Measurements from ENCODE around the gene CLASP1.
"Not testable (repeated sequence)": the region's sequence is repeated elsewhere in the genome, so short reads cannot be mapped to it uniquely, and the experiment has no call there.

The CLASP1 gene

DNA sequence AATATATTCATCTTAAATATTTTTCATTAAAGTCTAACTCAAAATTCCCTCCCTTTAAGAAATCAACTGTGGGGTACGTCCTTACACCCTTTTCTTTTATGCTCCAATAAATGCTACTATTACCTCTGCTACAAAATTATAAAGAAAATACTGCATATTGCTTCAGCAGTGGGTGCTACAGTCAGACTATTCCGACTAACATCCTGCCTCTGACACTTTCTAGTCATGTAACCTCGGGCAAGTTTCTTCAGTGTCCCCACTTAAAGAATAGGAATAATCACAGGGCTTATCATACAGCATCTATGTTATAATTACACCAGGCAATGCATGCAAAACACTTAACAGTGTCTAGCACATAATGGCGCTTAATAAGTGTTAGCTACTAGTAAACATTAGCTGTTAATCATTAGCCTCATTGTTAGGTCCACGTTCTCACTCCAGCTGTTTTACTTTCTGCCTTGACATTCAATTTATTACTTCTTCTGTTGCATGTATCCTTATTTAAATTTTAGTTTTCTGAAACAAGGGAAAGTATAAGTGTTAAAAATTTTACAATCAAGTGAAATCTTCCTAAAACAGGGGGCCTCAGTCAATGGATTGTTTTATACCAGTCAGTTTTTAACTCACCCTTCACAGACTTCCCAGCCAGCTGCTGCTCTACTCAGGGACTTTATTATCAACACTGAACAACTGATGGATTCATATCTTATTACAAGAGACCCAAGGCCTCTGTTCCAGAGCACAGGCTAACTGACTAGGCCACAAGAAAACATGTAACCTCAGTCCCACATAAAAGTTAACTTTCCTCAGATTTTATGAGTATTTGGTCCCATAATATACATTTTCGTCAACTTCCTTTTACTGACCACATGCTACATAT lies 54.0 kb downstream of the CLASP1 start:
- DNase-seq (ENCODE audit: low read depth, low spot score): no peak
- H3K4me3 ChIP-seq (ENCODE audit: low read length): no peak overlapping the region

DNA sequence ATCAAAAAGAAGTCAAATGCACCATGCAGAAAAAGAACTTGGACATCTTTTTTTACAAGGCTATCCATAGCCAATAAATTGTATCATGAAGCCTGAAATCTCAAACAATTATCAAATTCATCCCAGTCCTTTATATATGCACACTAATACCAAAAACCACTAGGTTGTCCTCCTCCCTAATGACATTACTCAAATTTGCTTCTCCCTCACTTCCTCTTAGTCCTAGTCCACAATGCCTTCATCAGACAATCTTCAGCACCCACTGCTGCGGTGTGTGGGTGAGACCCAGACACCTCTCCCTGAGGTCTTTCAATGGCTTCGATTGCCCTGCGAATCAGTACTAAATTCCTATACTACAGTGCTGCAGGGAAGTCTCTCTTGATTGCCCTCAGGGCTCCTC lies 58.1 kb downstream of the CLASP1 start:
- no peak overlapping the region for H3K4me3 ChIP-seq (ENCODE audit: low read length)
- DNase-seq (ENCODE audit: low read depth, low spot score): no peak

DNA sequence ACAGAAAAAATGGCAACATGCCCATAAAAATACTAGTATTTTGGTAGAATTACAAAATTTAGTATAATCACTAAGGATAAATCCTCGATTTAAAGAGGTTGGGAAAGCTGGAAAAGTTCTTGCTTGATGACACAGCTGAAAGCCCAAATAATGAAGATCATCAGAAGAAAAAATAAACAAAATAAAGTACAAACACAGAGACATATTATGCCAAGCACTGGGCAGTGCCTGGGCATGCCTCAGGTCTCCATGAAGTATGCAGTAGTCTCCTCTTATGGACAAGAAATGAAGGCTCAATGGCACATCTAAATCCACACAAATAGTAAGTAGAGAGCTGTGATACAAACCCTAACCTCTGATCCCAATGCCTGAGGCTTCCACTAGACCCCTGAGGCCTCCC lies 60.9 kb downstream of the CLASP1 start:
- DNase-seq (ENCODE audit: low read depth, low spot score): no peak
- no peak overlapping the region for H3K4me3 ChIP-seq (ENCODE audit: low read length)

DNA sequence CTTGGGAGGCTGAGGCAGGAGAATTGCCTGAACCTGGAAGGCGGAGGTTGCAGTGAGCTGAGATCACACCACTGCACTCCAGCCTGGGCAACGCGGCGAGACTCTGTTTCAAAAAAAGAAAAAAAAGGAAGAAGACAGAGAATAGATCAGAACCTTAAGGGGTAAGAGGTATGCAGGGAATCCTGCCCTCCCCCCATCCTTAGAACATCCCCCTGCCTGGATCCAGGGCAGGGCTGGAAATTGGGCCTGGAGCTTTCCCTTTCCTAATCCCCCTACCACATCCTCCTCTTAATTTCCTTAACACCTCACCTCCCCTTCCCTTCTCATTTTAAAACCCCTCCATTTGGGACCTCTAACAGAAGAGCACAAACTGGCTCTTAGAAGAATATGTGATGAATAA lies 62.1 kb downstream of the CLASP1 start:
- no peak overlapping the region for H3K4me3 ChIP-seq (ENCODE audit: low read length)
- no peak for DNase-seq (ENCODE audit: low read depth, low spot score)

DNA sequence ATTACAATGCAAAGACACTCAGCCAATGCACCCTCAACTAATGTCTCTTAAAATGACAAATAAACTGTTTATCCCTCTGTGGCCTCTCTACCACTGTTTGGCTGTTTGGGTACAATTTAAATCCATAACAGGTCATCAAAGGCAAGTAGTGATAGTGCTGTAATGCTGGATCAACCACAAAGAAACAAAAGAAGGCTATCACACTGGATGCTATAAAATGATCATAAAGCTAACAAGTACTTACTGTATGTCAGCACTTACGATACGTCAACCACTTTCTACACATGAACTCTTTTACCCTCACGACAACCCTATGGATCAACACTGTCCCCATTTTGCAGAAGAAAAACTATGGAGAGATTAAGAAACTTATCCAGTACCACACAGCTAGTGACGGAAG lies 64.5 kb downstream of the CLASP1 start:
- no peak overlapping the region for H3K4me3 ChIP-seq (ENCODE audit: low read length)

DNA sequence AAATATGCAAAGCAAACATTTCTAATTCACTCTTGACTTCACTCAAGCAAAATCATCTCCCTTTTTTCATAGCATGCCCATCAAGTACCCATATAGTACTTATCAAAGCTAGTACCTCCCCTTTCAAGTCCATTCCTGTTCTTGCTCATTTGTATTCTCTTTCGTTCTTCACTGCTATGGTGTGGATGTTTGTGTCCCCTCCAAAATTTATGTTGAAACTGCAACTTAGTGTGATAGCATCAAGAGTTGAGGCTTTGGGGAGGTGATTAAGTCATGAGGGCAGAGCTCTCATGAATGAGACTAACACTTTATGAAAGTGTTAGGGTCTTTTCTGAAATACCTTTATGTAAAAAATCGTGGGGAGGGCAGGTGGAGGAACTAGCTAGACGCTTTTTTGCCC lies 65.7 kb downstream of the CLASP1 start:
- DNase-seq (ENCODE audit: low read depth, low spot score): no peak
- no peak overlapping the region for H3K4me3 ChIP-seq (ENCODE audit: low read length)

More for the DNA sequence above, 64.5 kb downstream of the CLASP1 start:
- DNase-seq (ENCODE audit: low read depth, low spot score): no peak

DNA sequence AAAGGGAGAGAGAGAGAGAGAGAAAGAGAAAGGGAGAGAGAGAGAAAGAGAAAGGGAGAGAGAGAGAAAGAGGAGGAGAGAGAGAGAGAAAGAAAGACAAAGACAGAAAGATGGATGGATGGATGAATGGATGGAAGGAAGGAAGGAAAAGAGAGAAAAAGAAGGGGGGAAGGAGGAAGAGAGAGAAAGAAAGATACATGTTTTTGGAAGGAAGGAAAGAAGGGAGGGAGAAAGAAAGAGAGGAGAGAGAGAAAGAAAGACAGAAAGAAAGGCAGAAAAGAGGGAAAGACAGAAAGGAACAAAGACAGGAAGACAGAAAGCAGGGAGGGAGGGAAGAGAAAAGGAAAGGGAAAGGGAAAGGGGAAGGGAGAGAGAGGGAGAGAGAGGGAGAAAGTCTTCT lies 67.0 kb downstream of the CLASP1 start:
- H3K4me3 ChIP-seq (ENCODE audit: low read length): no peak overlapping the region
- no peak for DNase-seq (ENCODE audit: low read depth, low spot score)

DNA sequence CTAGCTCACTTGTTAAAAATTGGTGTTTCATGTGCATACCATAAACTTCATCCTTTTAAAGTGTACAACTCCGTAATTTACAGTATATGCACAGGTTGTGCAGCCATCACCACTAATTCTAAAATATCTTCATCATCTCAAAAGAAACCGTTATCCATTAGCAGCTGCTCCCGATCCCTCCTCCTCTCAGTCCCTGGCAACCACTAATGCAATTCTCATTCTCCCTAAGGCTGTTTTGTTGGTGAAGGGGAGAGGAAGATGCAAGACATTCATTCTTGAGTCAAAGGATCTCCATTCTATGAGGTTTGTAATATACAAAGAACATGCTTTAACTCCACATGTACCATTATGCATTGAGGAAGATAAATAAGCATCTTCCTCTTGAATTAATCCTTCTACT lies 70.0 kb downstream of the CLASP1 start:
- DNase-seq (ENCODE audit: low read depth, low spot score): no peak
- no peak overlapping the region for H3K4me3 ChIP-seq (ENCODE audit: low read length)

DNA sequence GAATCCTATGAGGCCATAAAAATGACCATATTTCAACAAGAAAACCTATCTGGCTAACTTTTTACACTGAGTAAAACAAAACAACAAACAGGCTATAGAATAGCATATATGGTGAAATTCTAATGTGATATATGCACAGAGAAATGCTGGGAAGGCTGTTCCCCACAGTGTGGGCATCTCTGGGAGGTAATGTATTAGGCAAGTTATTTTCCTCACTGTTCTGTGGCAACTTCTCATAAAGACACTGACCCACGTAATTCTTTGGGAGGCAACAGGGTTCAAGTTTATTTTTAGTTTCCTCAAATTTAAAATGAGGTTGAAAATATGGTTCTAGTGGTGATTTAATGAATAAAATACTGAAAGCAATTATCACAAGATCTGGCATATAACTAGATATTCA lies 71.9 kb downstream of the CLASP1 start:
- no peak overlapping the region for H3K4me3 ChIP-seq (ENCODE audit: low read length)
- DNase-seq (ENCODE audit: low read depth, low spot score): no peak

DNA sequence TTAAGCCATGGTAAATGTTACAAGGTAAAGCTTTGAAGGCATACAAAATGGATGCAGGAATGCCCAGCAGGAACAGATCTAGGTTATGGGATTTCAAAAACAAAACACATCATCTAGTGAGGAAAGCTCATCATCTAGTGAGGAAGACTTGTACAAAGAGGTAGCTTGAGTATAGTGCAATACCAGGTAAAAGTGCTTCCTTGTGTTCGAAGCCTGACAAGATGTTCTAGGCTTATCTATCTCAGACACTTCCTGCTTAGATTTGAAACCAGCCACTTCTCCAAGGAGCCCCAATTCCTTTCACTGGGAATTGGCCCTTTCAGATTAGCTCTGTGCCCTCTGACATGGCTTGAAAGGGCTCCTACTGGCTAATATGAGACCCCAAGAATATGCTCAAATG lies 73.0 kb downstream of the CLASP1 start:
- no peak for DNase-seq (ENCODE audit: low read depth, low spot score)
- no peak overlapping the region for H3K4me3 ChIP-seq (ENCODE audit: low read length)

DNA sequence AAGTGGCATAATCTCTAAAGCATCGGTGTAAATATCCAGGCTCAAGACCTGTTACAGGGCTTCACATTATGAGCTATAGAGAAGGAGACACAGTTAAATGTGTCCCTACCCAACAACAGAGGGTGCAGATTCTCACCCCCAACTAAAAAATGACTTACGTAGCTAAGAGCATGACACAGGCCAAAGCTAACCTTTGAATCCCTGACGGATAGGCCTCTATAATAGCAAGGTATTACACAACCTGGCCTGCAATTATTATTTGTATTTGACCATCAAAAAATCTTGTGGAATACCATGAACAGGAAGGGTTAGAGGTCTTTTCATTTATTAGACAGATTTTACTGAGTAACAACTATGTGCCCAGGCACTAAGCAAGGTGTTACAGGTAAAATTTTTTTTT lies 73.5 kb downstream of the CLASP1 start:
- H3K4me3 ChIP-seq (ENCODE audit: low read length): no peak overlapping the region
- DNase-seq (ENCODE audit: low read depth, low spot score): no peak

DNA sequence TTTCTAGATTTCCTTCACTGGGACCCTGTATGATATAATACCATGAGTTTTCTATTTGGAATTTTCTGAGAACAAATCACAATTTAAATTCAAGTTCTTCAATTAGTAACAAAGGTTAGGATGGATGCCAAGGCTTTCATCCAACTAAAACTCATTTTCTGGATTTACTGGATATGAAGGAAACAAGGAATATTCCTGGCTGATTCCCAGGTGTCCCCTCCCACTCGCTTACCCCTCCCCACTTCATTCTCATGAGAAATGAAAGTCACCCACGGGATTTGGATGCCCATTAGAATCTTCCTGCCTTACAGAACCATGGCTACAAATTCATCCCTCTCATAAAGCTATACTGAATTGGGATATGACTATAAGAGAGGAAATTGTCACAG lies 78.6 kb downstream of the CLASP1 start:
- H3K4me3 ChIP-seq (ENCODE audit: low read length): no peak overlapping the region
- DNase-seq (ENCODE audit: low read depth, low spot score): no peak

DNA sequence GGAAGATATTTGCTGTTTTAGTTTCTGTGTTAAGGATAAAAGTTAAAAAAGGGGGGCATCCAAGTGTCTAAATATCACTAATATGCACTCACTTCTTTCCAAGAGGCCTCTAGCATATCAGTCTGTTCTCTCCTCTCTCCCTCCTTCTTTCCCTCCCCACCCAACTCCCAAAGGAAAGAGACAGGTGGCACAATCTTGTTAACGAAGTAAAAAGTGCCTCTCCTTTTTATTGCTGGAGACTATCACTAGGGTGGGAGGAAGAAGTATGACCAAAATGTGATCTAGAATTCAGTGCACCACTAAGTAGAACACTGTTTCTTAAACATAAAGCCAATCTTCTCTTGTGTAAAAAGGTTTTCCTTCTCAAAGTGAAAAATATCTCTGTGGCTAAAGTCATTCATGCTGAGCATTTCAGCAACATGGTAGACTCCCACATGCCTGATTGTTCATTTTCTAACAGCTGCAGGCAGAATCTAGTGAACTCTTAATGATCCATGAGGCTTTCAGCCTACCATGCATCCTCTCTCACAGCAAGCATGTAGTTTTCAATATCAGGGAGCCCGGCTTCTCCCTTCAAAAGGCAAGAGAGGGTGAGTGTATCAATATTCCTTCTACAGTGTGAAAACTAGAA lies 79.1 kb downstream of the CLASP1 start:
- no peak overlapping the region for H3K4me3 ChIP-seq (ENCODE audit: low read length)
- no peak for DNase-seq (ENCODE audit: low read depth, low spot score)

DNA sequence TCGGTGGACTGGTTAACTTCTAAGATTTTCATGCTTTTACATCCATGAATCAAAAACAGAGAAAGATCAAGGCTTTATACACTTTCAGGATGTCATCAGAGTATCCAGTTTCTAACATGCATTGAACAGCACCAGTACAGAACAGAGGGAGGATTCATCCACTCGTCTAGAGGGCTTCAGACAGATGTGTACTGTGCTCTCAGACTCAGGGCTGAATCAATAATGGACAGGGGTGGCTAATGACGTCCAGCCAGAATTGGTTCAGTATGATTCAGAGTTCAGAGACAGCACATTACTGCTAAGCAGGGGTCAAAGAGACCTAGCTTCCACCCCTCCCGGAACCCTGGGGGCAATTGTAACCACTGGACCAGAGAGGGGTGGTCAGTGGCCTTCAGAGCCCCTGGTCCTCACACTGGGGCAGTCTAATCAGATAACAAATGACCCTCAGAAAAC lies 81.3 kb downstream of the CLASP1 start:
- DNase-seq (ENCODE audit: low read depth, low spot score): no peak

DNA sequence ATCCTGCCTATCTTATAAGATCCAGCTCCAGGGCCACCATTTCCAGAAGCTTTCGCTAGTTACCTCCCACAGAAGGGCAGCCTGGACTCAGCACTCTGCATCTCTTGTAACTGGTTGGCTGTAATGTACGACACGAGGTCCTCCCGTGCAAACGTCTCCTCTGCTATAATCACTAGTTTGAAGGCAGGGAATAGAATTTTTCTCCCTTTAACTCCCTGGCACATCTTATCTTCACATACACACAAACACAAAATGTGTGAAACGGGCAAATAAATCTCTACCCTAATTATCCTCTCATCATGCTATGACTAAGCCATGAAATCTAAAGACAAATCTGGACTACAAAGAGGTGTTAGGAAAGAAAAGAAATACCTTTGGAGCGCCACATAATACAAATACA lies 81.8 kb downstream of the CLASP1 start:
- no peak overlapping the region for H3K4me3 ChIP-seq (ENCODE audit: low read length)
- no peak for DNase-seq (ENCODE audit: low read depth, low spot score)

More for the DNA sequence above, 81.3 kb downstream of the CLASP1 start:
- H3K4me3 ChIP-seq (ENCODE audit: low read length): no peak overlapping the region

DNA sequence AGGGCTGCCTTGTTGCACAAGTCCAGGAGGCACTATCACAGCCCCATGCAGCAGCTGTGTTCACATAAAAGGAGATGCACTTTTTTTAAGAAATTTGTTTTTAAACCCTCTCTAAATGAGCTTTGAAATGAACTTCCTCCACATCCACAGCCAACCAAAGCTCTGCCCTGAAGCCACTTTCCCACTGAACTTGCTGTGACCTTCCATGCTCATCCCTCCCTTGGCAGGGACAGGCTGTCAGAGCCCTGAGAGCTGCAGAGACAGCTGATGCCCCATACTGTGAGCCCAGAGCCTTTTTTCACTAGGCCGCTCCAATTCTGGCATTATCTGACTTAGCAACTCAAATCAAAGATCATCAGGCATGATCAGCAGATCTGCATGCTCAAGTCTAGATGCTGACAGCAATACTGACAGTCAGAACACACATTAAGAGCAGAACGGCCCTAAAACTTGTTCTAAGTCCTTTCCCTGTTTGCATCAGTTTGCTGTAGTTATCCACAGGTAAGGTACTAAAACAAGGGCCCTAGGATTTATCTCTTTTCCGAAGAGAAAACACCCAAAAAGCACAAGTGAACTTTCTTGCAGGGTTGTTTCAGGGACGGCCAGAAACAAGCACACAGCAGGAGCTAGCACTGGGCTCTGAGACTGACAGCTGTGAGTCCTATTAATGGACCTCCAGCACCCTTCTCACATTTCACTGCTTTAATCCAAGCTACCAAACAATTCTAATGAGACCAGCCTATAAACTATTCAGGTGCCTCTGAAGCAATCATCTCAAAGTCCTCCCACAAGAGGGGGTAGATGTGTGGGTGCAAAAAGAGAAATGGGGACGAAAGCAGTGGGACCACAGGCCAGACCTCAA lies 83.6 kb downstream of the CLASP1 start:
- no peak overlapping the region for H3K4me3 ChIP-seq (ENCODE audit: low read length)
- no peak for DNase-seq (ENCODE audit: low read depth, low spot score)

DNA sequence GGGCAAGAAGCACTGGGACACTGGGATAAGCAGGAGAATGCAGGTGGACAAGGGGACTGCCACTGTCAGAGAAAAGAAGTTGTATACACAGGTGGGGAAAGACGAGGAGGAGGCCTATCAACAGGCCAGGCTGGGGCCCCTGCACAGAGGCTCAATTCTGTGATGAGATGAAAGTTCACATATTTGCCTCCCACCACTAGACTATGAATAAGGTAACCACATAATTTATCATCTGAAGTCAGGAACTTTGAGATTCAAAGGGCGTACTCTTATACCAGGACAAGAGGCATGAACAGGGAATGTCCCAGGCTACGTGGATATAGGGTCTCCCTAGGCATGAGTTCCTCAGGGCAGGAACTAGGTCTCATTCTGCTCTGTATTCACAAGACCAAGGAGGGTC lies 84.4 kb downstream of the CLASP1 start:
- no peak for DNase-seq (ENCODE audit: low read depth, low spot score)
- no peak overlapping the region for H3K4me3 ChIP-seq (ENCODE audit: low read length)

DNA sequence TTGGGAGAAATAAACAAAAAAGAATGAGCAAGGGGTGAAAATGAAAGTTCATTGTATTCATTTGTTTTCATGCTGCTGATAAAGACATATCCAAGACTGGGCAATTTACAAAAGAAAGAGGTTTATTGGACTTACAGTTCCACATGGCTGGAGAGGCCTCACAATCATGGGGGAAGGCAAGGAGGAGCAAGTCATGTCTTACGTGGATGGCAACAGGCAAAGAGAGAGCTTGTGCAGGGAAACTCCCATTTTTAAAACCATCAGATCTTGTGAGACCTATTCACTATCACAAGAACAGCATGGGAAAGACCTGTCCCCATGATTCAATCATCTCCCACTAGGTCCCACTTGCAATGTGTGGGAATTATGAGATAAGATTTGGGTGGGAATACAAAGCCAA lies 85.5 kb downstream of the CLASP1 start:
- H3K4me3 ChIP-seq (ENCODE audit: low read length); DNase-seq (ENCODE audit: low read depth, low spot score): not testable (repeated sequence)

DNA sequence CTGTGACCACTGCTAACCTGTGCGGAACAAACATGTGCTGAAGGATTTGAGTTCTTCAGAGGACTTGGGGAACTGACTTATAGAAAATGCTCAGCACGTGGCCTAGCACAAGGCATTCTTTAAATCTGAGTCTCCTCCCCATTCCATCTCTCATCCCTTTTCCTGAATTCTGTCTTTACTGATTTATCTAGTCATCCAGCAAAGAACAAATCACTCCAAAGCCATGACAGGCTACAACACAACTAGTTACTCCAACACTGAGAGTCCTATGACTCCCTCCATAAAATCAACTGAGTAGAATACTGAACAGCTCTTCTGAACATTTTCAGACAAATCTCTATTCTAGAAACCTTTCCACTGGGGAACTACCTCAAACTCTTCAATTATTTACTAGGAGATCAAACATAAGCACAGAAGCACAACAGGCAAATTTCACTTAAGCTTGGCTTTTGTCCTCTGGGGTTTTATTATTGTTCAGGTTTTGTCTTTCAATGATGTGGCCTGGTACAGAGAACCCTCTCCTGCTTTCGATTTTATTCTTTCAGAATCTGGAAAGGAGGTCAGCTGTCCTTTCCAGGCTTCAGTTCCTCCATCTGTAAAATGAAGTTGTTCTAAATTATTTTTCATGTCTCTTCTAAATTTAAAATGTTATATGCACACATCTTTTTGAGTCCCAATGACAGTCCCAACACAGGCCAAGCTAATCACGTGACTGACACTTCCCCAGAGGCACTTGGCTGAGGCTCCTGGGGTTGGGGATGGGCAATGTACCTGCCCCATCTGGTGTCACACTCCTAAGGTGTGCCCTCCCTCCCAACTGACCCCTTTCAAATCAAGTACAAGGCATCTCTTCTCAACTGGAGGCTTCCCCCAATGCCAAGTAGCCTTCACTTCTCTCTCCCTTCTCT lies 86.7 kb downstream of the CLASP1 start:
- no peak overlapping the region for H3K4me3 ChIP-seq (ENCODE audit: low read length)
- DNase-seq (ENCODE audit: low read depth, low spot score): no peak
